DOHH2 (cell line): Measurements from ENCODE around the gene TERT.

Source experiments
- H3F3A ChIP-seq: fragments of 200-600 bp; sonication (generic), shearing (Covaris generic); 2 replicates; pipeline ENCODE4 v1.6.0; 2016; ENCODE audit warnings: antibody characterized with exemption, mild to moderate bottlenecking; ENCODE audit not compliant: control insufficient read depth, insufficient read depth
- H3K27ac ChIP-seq: fragments of 200-600 bp; sonication (generic); 2 replicates; pipeline ENCODE4 v1.5.1; 2014; ENCODE audit warnings: low read depth, mild to moderate bottlenecking, low read length, moderate library complexity
- H3K27me3 ChIP-seq: fragments of 200-600 bp; sonication (generic); 2 replicates; pipeline ENCODE4 v1.6.1; 2014; ENCODE audit warnings: mild to moderate bottlenecking, low read length, mixed read lengths; ENCODE audit not compliant: control insufficient read depth
- H3K36me3 ChIP-seq: fragments of 200-600 bp; sonication (generic); 2 replicates; pipeline ENCODE4 v1.6.1; 2014; ENCODE audit warnings: mild to moderate bottlenecking, low read length, moderate library complexity, mixed read lengths; ENCODE audit not compliant: control insufficient read depth
- H3K4me1 ChIP-seq: fragments of 200-600 bp; sonication (generic); 2 replicates; pipeline ENCODE4 v1.6.1; 2014; ENCODE audit warnings: mild to moderate bottlenecking, low read length, mixed read lengths; ENCODE audit not compliant: control insufficient read depth
- H3K4me2 ChIP-seq: fragments of 200-600 bp; sonication (generic); 2 replicates; pipeline ENCODE4 v1.6.0; 2014; ENCODE audit warnings: mild to moderate bottlenecking, low read length, moderate library complexity
- H3K4me3 ChIP-seq: fragments of 200-600 bp; sonication (generic); 2 replicates; pipeline ENCODE4 v1.5.1; 2014; ENCODE audit warnings: mild to moderate bottlenecking, low read length, mixed read lengths
- H3K79me2 ChIP-seq: fragments of 200-600 bp; sonication (generic); 2 replicates; pipeline ENCODE4 v1.6.1; 2014; ENCODE audit warnings: mild to moderate bottlenecking, low read length, mixed read lengths; ENCODE audit not compliant: control insufficient read depth
- H3K9me2 ChIP-seq: fragments of 200-600 bp; sonication (generic); replicated peaks from 2 replicates; pipeline ENCODE4 v1.6.1; 2014; ENCODE audit warnings: mild to moderate bottlenecking, low read length, mixed read lengths; ENCODE audit not compliant: control insufficient read depth
- H3K9me3 ChIP-seq: fragments of 200-600 bp; sonication (generic); 2 replicates; pipeline ENCODE4 v1.6.1; 2014; ENCODE audit warnings: antibody characterized with exemption, low read length, mixed read lengths; ENCODE audit not compliant: control insufficient read depth, insufficient read depth
- H4K20me1 ChIP-seq: fragments of 200-600 bp; sonication (generic); 2 replicates; pipeline ENCODE4 v1.6.0; 2014; ENCODE audit warnings: low read depth, mild to moderate bottlenecking, antibody characterized with exemption, low read length, moderate library complexity; ENCODE audit not compliant: control insufficient read depth, insufficient read depth
- EZH2phosphoT487 ChIP-seq: fragments of 200-600 bp; sonication (generic); IDR thresholded peaks from 2 replicates; pipeline ENCODE4 v1.6.1; 2017; ENCODE audit warnings: borderline replicate concordance, mild to moderate bottlenecking, antibody characterized with exemption, low read length, moderate library complexity, mixed read lengths
- TF ChIP-seq, protein P1 (sequence below): fragments of 200-600 bp; sonication (generic); IDR thresholded peaks from one replicate; pipeline ENCODE4 v1.5.1; 2014; ENCODE audit warnings: antibody characterized with exemption, mild to moderate bottlenecking, low read depth, low read length; ENCODE audit not compliant: poor library complexity, severe bottlenecking

TERT gene

DNA sequence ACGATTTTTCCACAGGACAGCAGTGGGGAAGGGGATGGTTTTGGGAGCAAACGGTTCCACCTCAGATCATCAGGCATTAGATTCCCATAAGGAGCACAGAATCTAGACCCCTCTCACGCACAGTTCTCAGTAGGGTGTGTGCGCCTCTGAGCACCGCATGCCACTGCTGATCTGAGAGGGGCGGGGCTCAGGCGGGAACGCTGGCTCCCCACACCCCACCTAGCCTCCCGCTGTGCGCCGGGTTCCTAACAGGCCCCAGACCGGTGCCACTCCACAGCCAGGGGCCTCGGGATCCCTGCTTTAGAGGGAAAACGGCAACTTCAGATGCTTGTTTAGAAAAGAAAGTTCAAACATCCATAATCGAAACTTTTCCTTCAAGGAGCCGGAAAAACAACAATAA lies 20.4 kb downstream of the TERT start:
- Histone ChIP-seq H3K36me3 (peaks cover 72% of the 10 kb centered on the region), H3K9me3 (no peaks in the 10 kb centered on the region), H3K79me2 (peaks cover 55% of the 10 kb centered on the region), H3K4me1 (no peaks in the 10 kb centered on the region), H3K27me3 (no peaks in the 10 kb centered on the region), H3K4me2 (no peak overlapping the region), H3K4me3 (no peak overlapping the region), H3K27ac (no peak overlapping the region), H3K9me2 (no peaks in the 10 kb centered on the region), H3F3A (no peaks in the 10 kb centered on the region), H4K20me1 (0 out of 2 replicates have a peak, but pooled peaks cover 3% of the 10 kb centered on the region)
- no peak for TF ChIP-seq EZH2phosphoT487
- TF ChIP-seq, protein P1, sequence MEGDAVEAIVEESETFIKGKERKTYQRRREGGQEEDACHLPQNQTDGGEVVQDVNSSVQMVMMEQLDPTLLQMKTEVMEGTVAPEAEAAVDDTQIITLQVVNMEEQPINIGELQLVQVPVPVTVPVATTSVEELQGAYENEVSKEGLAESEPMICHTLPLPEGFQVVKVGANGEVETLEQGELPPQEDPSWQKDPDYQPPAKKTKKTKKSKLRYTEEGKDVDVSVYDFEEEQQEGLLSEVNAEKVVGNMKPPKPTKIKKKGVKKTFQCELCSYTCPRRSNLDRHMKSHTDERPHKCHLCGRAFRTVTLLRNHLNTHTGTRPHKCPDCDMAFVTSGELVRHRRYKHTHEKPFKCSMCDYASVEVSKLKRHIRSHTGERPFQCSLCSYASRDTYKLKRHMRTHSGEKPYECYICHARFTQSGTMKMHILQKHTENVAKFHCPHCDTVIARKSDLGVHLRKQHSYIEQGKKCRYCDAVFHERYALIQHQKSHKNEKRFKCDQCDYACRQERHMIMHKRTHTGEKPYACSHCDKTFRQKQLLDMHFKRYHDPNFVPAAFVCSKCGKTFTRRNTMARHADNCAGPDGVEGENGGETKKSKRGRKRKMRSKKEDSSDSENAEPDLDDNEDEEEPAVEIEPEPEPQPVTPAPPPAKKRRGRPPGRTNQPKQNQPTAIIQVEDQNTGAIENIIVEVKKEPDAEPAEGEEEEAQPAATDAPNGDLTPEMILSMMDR: no peak

DNA sequence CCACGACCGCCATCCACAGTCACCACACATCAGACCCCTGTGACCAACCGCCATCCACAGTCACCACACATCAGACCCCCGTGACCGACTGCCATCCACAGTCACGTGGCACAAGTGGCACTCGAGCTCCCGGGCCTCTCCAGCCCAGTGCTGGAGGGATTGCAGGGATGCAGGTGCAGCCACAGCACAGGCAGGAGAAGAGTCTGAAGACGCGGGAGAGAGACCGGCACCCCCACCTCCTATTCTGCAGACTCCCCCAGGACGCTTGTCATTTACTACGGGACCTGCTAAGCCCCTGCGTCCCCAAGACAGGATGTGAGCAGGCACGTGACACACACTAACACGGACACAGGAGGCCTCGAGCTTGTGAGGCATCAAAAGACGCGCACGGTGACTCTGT lies 21.1 kb downstream of the TERT start:
- Histone ChIP-seq H4K20me1 (0 out of 2 replicates have a peak, but pooled peaks cover 3% of the 10 kb centered on the region), H3K79me2 (peaks cover 49% of the 10 kb centered on the region), H3K4me2 (no peak overlapping the region), H3K4me1 (no peaks in the 10 kb centered on the region), H3K9me3 (no peaks in the 10 kb centered on the region), H3F3A (no peaks in the 10 kb centered on the region), H3K4me3 (no peak overlapping the region), H3K27me3 (no peaks in the 10 kb centered on the region), H3K36me3 (peaks cover 65% of the 10 kb centered on the region), H3K9me2 (no peaks in the 10 kb centered on the region), H3K27ac (no peak overlapping the region)
- no peak for TF ChIP-seq EZH2phosphoT487
- TF ChIP-seq, protein P1: no peak

DNA sequence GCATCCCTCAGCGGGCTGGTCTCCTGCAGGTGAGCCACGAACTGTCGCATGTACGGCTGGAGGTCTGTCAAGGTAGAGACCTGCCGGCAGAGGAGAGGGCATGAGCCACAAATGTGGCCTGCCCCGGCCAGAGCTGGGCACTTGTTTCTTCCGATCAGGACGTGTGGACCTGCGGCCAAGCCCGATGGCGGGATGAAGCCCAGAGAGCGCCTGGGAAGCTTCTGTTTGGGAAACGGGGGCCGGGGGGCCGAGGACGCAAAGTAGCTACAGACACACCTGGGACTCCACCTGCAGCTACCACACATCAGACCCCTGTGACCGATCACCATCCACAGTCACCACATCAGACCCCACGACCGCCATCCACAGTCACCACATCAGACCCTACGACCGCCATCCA lies 22.7 kb downstream of the TERT start:
- Histone ChIP-seq H3K4me3 (no peak overlapping the region), H3K27ac (no peak overlapping the region), H3K9me2 (no peaks in the 10 kb centered on the region), H3K79me2 (peaks cover 35% of the 10 kb centered on the region), H3K36me3 (peaks cover 61% of the 10 kb centered on the region), H3K4me1 (no peaks in the 10 kb centered on the region), H3K4me2 (no peak overlapping the region), H3K9me3 (no peaks in the 10 kb centered on the region), H4K20me1 (0 out of 2 replicates have a peak, but pooled peaks cover 3% of the 10 kb centered on the region), H3F3A (no peaks in the 10 kb centered on the region), H3K27me3 (no peaks in the 10 kb centered on the region)
- TF ChIP-seq, protein P1: no peak
- no peak for TF ChIP-seq EZH2phosphoT487
